SK-N-SH (cell line): ENCODE measurements around the gene TMEM116.

Source experiments
- TF ChIP-seq, protein P1 (sequence below): IDR thresholded peaks from 2 replicates; pipeline ENCODE4 v1.6.1; 2012; ENCODE audit warnings: mild to moderate bottlenecking, low read depth, low read length, moderate library complexity
- TF ChIP-seq, protein P2 (sequence below): fragments of 200-600 bp; sonication (generic); IDR thresholded peaks from 2 replicates; pipeline ENCODE4 v1.6.1; 2017; ENCODE audit warnings: antibody characterized with exemption, mild to moderate bottlenecking, moderate library complexity

DNA sequence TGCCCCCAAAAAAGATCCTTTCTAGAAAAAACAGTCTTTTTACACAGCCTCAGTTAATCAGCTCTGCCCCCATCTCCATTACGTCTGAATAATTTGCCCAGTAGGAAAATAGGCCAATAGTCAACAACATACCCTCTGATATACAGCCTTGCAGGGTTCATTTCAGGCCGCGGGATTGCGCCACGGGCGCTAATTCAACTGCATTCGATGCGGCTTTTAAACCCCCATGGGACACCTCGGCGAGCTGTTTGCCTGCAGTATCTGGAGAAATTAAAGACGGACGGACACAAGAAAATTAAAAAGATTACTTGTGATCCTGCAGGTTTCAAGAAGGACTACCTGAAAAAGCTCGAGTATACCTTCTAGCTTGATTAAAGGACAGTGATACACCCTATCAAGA, 36.4 kb upstream of the TMEM116 start:
- TF ChIP-seq, protein P1, sequence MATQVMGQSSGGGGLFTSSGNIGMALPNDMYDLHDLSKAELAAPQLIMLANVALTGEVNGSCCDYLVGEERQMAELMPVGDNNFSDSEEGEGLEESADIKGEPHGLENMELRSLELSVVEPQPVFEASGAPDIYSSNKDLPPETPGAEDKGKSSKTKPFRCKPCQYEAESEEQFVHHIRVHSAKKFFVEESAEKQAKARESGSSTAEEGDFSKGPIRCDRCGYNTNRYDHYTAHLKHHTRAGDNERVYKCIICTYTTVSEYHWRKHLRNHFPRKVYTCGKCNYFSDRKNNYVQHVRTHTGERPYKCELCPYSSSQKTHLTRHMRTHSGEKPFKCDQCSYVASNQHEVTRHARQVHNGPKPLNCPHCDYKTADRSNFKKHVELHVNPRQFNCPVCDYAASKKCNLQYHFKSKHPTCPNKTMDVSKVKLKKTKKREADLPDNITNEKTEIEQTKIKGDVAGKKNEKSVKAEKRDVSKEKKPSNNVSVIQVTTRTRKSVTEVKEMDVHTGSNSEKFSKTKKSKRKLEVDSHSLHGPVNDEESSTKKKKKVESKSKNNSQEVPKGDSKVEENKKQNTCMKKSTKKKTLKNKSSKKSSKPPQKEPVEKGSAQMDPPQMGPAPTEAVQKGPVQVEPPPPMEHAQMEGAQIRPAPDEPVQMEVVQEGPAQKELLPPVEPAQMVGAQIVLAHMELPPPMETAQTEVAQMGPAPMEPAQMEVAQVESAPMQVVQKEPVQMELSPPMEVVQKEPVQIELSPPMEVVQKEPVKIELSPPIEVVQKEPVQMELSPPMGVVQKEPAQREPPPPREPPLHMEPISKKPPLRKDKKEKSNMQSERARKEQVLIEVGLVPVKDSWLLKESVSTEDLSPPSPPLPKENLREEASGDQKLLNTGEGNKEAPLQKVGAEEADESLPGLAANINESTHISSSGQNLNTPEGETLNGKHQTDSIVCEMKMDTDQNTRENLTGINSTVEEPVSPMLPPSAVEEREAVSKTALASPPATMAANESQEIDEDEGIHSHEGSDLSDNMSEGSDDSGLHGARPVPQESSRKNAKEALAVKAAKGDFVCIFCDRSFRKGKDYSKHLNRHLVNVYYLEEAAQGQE, result no peak
- TF ChIP-seq, protein P2, sequence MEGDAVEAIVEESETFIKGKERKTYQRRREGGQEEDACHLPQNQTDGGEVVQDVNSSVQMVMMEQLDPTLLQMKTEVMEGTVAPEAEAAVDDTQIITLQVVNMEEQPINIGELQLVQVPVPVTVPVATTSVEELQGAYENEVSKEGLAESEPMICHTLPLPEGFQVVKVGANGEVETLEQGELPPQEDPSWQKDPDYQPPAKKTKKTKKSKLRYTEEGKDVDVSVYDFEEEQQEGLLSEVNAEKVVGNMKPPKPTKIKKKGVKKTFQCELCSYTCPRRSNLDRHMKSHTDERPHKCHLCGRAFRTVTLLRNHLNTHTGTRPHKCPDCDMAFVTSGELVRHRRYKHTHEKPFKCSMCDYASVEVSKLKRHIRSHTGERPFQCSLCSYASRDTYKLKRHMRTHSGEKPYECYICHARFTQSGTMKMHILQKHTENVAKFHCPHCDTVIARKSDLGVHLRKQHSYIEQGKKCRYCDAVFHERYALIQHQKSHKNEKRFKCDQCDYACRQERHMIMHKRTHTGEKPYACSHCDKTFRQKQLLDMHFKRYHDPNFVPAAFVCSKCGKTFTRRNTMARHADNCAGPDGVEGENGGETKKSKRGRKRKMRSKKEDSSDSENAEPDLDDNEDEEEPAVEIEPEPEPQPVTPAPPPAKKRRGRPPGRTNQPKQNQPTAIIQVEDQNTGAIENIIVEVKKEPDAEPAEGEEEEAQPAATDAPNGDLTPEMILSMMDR, result no peak
